NCI-H2196 treated with DMSO at 0.1 percent for 48 hours (cell line): ENCODE measurements around the gene HAUS3.
"Not testable (repeated sequence)": the region's sequence is repeated elsewhere in the genome, so short reads cannot be mapped to it uniquely, and the experiment has no call there.

Experiments
- DNase-seq: peaks from one replicate; lab custom pipeline; 2025; ENCODE audit not compliant: unreplicated experiment; lab: John Stamatoyannopoulos, UW

Gene HAUS3

DNA sequence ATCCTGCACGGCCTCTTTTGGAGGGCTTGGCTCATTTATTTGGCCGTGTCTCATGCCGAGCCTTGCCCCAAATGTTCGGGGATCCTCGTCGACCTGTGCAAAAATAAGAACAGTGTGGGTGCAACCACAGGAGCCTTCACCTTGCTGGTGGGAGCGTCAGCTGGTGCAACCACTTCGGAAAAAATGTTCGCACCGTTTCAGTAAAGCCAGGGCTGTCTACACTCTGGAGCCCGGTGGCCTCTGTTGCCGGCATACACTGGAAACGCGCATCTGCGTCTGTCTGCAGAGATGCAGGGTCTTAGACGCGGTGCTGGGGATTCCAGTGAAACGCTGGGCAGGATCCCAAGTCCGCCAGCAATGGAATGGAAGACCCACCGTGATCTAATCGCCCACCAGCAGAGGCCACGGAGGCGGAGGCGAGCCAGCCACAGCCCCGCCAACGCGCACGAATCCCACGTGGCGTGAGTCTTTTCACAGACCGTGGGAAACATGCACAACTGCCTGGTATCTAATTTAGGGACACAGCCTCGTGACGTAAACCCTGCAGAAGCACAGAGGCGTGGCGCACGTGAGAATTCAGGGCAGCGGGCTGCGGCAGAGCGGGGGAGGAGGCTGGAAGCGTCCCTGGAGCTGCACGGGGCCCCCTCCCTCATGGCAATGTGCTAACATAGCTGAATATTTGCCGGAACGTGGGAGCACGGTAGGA is 33.8 kb upstream of the HAUS3 start:
- DNase-seq = no peak

- DNase-seq = not testable (repeated sequence)
Measured at GRCh38 chr4:2275044-2275397, 33.1 kb upstream of the HAUS3 start.

- no peak for DNase-seq
Measured at GRCh38 chr4:2274320-2275043, 32.6 kb upstream of the HAUS3 start.

DNA sequence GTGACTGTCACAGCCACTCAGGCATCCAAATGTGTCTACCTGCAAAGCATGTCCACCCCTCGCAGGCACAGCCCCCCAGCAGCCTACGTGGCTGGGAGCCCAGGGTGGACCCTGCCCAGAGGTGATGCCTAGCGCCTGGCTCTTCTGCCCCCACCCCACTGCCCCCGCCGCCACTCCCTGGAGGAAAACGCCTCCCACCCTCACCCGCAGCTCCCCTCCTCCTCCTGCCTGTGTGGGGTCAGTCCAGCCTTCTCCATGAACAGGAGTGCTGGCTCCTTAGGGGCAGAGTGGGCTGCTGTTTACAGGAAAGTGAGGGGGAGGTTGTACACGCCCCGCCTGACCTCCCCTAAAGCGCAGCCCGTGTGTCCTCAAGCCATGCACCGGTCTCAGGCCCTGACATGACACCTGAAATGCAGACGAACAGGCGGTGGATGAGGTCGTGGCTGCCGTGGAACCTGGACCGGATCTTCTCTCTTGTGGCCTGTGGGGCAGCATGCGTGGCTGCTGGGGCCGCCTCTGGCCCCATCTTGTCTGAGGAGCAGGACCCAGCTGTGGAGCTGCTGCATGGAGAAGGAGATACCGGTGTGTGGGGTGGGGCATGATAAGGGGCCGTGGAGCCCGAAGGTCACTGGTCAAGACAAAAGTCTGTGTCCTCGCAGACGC is 31.9 kb upstream of the HAUS3 start:
- DNase-seq = no peak

- no peak for DNase-seq
Measured at GRCh38 chr4:2273221-2273620, 31.3 kb upstream of the HAUS3 start.

DNA sequence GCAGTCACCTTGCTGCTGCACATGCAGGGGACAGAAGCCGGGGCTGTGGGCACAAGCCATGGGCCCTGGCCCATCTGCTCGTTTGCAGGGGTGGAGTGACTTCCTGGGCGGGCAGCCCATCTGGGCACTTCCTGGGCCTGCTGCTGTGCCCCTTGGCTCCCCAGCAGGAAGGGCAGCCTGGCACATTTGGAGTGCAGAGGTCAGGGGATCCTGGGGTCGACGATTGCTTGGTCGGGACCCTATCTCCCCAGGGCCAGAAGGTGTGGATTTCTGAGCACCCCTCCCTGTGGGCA is 30.9 kb upstream of the HAUS3 start:
- DNase-seq = no peak

GRCh38 chr4:2272026-2272827 is 30.3 kb upstream of the HAUS3 start:
- DNase-seq = no peak

- DNase-seq = no peak
Measured at GRCh38 chr4:2271279-2272025, 29.5 kb upstream of the HAUS3 start.

- DNase-seq = no peak
Measured at GRCh38 chr4:2270341-2271165, 28.6 kb upstream of the HAUS3 start.

GRCh38 chr4:2269618-2270163 is 27.8 kb upstream of the HAUS3 start:
- no peak for DNase-seq

DNA sequence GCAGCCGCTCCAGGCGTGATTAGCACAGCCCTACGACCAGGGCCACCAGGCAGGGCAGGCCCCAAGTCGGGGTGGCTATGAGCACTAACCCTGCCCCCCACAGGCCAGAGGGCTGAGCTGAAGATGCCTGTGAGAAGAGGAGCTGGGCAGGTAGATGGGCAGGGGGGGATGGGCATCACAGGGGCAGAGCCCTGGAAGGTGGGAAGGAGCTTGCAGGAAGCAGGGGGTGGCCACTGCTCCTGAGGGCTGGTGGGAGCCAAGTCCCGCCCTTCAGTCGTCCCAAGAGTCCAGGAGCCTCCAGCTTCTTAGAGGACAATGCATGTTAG is 27.2 kb upstream of the HAUS3 start:
- DNase-seq = no peak

DNA sequence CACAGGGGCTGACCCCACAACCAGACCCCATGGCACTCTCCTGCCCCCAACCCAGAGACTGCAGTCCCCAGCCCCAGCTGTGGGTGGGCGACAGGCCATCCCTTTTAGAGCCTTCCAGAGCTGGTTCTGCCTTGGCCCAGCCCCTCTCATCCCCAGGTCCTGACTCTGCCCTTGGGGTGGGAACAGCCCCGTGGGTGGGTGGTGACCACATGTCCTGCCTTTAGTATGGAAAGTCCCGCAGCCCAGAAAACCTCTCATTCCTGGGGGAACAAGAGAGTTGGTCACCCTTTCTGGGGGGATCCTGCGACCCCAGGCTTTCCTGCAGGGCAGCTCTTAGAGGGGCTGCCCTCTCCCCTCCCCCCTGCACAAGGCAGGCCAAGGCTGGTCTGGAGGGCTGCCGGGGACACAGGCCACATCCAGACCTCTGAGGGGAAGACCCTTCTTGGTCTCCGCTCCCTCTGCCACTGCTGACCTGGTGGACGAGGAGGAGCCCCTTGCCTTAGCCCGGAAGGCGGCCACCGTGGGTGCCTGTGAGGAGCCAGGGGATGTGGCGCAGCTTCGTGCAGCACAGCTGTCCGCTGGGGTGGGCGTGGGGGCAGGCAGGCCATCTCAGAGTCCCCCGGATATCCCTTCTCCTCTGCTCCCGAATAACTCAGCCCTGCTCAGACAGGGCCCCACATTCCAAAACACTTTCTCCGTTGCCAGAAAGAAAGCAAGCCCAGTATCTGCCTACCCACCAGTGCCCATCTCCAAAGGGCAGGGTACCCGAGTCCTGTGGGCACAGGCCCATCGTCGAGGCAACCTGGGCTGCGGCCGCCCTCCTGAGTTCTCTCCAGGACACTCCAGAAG is 26.7 kb upstream of the HAUS3 start:
- DNase-seq = no peak

- DNase-seq = no peak
Measured at GRCh38 chr4:2267841-2268240, 25.9 kb upstream of the HAUS3 start.

DNA sequence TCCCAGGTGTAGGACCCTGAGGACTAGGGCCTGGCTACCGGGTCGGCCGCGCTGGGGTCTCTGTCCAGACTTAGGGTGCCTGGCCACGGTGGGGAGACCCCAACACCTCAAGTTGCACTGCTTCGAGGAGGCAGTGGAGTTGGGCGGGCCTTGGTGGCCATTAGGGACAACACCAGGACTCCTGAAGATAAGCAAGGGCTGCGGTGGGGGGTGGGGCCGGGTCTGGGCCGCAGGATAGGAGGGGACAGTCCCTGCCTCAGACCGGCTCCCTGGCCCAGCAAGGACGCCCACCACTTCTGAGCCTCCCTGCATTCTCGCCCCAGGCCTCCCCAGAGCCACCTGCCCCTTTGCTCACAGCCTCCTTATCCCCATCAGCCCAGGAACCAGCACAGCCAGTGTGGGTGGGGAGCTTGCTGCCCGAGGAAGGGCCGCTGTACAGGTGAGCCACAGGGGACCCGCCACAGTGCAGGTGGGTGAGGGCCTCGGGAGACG is 25.4 kb upstream of the HAUS3 start:
- no peak for DNase-seq

- DNase-seq = no peak
Measured at GRCh38 chr4:2266821-2267220, 24.9 kb upstream of the HAUS3 start.

DNA sequence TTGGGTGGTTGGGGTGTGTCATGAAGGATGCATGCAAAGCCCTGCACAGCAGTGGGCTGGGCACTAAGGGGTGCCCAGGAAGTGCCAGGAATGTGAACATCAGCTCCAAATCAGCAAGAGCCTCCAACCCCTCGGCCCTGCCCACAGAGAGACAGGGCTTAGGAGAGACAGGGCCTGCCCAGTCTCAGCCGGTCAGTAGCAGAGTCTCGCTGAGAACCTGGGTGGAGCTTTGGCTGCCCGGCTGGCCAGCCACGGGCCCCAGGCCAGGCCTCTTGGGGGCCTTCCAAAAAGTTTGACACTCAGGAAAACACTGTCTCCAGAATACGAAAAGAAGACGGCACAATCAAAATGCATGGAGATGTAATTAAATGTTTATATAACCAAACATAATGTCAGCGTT is 24.3 kb upstream of the HAUS3 start:
- DNase-seq = no peak

- no peak for DNase-seq
Measured at GRCh38 chr4:2265113-2266110, 23.5 kb upstream of the HAUS3 start.
